GM23338 (cell line): Measurements from ENCODE around the gene NDRG2. TPM values are rescaled to one million over a fixed set of nuclear protein-coding genes. Genes with fewer than 3 reads are reported as not detected.

Experiments
- ATAC-seq: fragments of 200-7000 bp; cut with Tn5 transposase; 3 replicates; pipeline ENCODE4 v1.9.1; 2020
- DNase-seq: peaks from one replicate; pipeline ENCODE4 v3.0.0-alpha.2; 2015; ENCODE audit warnings: low spot score
- H2AFZ ChIP-seq: fragments of 200-600 bp; sonication (generic); 2 replicates; pipeline ENCODE4 v1.8.0; 2016; ENCODE audit warnings: antibody characterized with exemption, mild to moderate bottlenecking, moderate library complexity
- H3F3A ChIP-seq: fragments of 200-600 bp; sonication (generic); replicated peaks from 2 replicates; pipeline ENCODE4 v1.8.0; 2017; ENCODE audit warnings: antibody characterized with exemption, mixed run types, low read depth
- H3K27ac ChIP-seq: fragments of 200-600 bp; sonication (generic); 2 replicates; pipeline ENCODE4 v1.6.1; 2016; ENCODE audit warnings: low read depth
- H3K27me3 ChIP-seq: fragments of 200-600 bp; sonication (generic); 2 replicates; pipeline ENCODE4 v1.8.0; 2016; ENCODE audit warnings: mild to moderate bottlenecking, mixed run types, moderate library complexity; ENCODE audit not compliant: insufficient read depth
- H3K36me3 ChIP-seq: fragments of 200-600 bp; sonication (generic); 2 replicates; pipeline ENCODE4 v1.8.0; 2016; ENCODE audit warnings: mild to moderate bottlenecking; ENCODE audit not compliant: insufficient read depth
- H3K4me1 ChIP-seq: fragments of 200-600 bp; sonication (generic); 2 replicates; pipeline ENCODE4 v1.8.0; 2016; ENCODE audit warnings: mild to moderate bottlenecking, moderate library complexity; ENCODE audit not compliant: insufficient read depth
- H3K4me2 ChIP-seq: fragments of 200-600 bp; sonication (generic); 2 replicates; pipeline ENCODE4 v1.7.1; 2017; ENCODE audit warnings: mixed run types
- H3K4me3 ChIP-seq: fragments of 200-600 bp; sonication (generic); 2 replicates; pipeline ENCODE4 v1.6.1; 2016; ENCODE audit warnings: mixed run types
- H3K79me2 ChIP-seq: fragments of 200-600 bp; sonication (generic); replicated peaks from 2 replicates; pipeline ENCODE4 v1.8.0; 2017; ENCODE audit warnings: mild to moderate bottlenecking; ENCODE audit not compliant: insufficient read depth
- H3K9me2 ChIP-seq: fragments of 200-600 bp; sonication (generic); 2 replicates; pipeline ENCODE4 v1.8.0; 2017; ENCODE audit not compliant: insufficient read depth
- H4K20me1 ChIP-seq: fragments of 200-600 bp; sonication (generic); replicated peaks from 2 replicates; pipeline ENCODE4 v1.8.0; 2017; ENCODE audit warnings: mild to moderate bottlenecking; ENCODE audit not compliant: insufficient read depth
- H3K27ac Mint-ChIP-seq: 2 replicates; pipeline ENCODE4 v1.8.0; 2020; ENCODE audit warnings: inconsistent platforms, mild to moderate bottlenecking, moderate library complexity, mixed read lengths
- H3K27me3 Mint-ChIP-seq: 3 replicates; pipeline ENCODE4 v1.8.0; 2022; ENCODE audit warnings: low read depth, mild to moderate bottlenecking, moderate library complexity, mixed read lengths, inconsistent platforms; ENCODE audit not compliant: insufficient read depth, poor library complexity
- H3K36me3 Mint-ChIP-seq: 3 replicates; pipeline ENCODE4 v1.8.0; 2021; ENCODE audit warnings: low read depth, mild to moderate bottlenecking, inconsistent platforms, moderate library complexity, mixed read lengths
- H3K4me1 Mint-ChIP-seq: 3 replicates; pipeline ENCODE4 v1.8.0; 2020; ENCODE audit warnings: mild to moderate bottlenecking, inconsistent platforms, mixed read lengths
- H3K4me3 Mint-ChIP-seq: 3 replicates; pipeline ENCODE4 v1.8.0; 2021; ENCODE audit warnings: moderate library complexity, mild to moderate bottlenecking, inconsistent platforms, mixed read lengths
- H3K9me3 Mint-ChIP-seq: 3 replicates; pipeline ENCODE4 v1.8.0; 2020; ENCODE audit warnings: moderate library complexity, mild to moderate bottlenecking, inconsistent platforms, mixed read lengths
- CREB1 ChIP-seq: fragments of 250-450 bp; sonication (Bioruptor Pico); IDR thresholded peaks from 2 replicates; pipeline ENCODE4 v1.5.0; 2020; ENCODE audit warnings: low read depth, mild to moderate bottlenecking, moderate library complexity
- EZH2phosphoT487 ChIP-seq: fragments of 200-600 bp; sonication (generic); IDR thresholded peaks from one replicate; pipeline ENCODE4 v1.8.1; 2018; ENCODE audit warnings: antibody characterized with exemption; ENCODE audit not compliant: unreplicated experiment
- JUNB ChIP-seq: IDR thresholded peaks from one replicate; pipeline ENCODE4 v1.6.1; 2016; ENCODE audit warnings: antibody characterized with exemption; ENCODE audit not compliant: unreplicated experiment
- NANOG ChIP-seq: IDR thresholded peaks from 2 replicates; pipeline ENCODE4 v1.6.1; 2016; ENCODE audit warnings: antibody characterized with exemption, borderline replicate concordance
- POLR2AphosphoS5 ChIP-seq: IDR thresholded peaks from 2 replicates; pipeline ENCODE4 v1.6.1; 2016; ENCODE audit warnings: antibody characterized with exemption, low read depth
- STAT1 ChIP-seq: IDR thresholded peaks from one replicate; pipeline ENCODE4 v1.6.1; 2016; ENCODE audit warnings: antibody characterized with exemption; ENCODE audit not compliant: unreplicated experiment
- ZNF114 ChIP-seq: fragments of 250-450 bp; sonication (Bioruptor Pico); IDR thresholded peaks from 2 replicates; pipeline ENCODE4 v1.5.0; 2020; ENCODE audit warnings: mild to moderate bottlenecking, moderate library complexity
- polyA plus RNA-seq: library from polyadenylated mRNA; unstranded; fragments of >200 nt; fragmentation: Nextera tagmentation; extraction: Ambion mirVana; gene quantifications from 2 replicates; pipeline ENCODE4 v1.2.1, GENCODE V29; 2016
- total RNA-seq: library from RNA; depleted of rRNA; stranded (reverse); fragments of >200 nt; shearing (Covaris generic); gene quantifications from 2 replicates; pipeline ENCODE4 v1.2.3, GENCODE V29; 2014
- TF ChIP-seq, protein P1 (sequence below), 2 experiments: fragments of 200-600 bp in 1 of 2; sonication (generic) in 1 of 2; conservative IDR thresholded peaks; 2 replicates each; pipeline versions ENCODE4 v1.5.1 to v1.6.1; 2016 to 2017; ENCODE audit warnings: antibody characterized with exemption in 2 of 2, low read depth in 2 of 2, mild to moderate bottlenecking in 2 of 2, moderate library complexity in 1 of 2
- TF ChIP-seq, protein P2 (sequence below): IDR thresholded peaks from 2 replicates; pipeline ENCODE4 v1.6.1; 2016; ENCODE audit warnings: antibody characterized with exemption
- TF ChIP-seq, protein P3 (sequence below): IDR thresholded peaks from one replicate; pipeline ENCODE4 v1.6.1; 2018; ENCODE audit warnings: antibody characterized with exemption; ENCODE audit not compliant: unreplicated experiment

The NDRG2 gene
- total and polyA plus RNA-seq, 2 experiments from 2014 or later = 8.8 to 20.6 TPM

- Histone ChIP-seq H3K27me3 (no peaks in the 10 kb centered on the region), H3K79me2 (no peaks in the 10 kb centered on the region), H3K27ac (no peak within 1 kb of the TSS), H3K4me3 (no peak within 1 kb of the TSS), H4K20me1 (no peaks in the 10 kb centered on the region), H3K9me2 (no peaks in the 10 kb centered on the region), H2AFZ (no peak within 1 kb of the TSS), H3K4me2 (no peak within 1 kb of the TSS), H3K4me1 (peaks cover 6% of the 10 kb centered on the region; the same call in 1 of the 2 replicates), H3K36me3 (no peaks in the 10 kb centered on the region), H3F3A (no peaks in the 10 kb centered on the region)
- Mint-ChIP-seq H3K27me3 (peaks cover 7% of the 10 kb centered on the region), H3K9me3 (no peaks in the 10 kb centered on the region), H3K27ac (no peak within 1 kb of the TSS), H3K36me3 (no peaks in the 10 kb centered on the region), H3K4me3 (no peak within 1 kb of the TSS), H3K4me1 (peaks cover 12% of the 10 kb centered on the region; the same call in 2 of the 3 replicates)
- TF ChIP-seq NANOG = no peak
- no peak for TF ChIP-seq EZH2phosphoT487
- no peak for TF ChIP-seq POLR2AphosphoS5
- TF ChIP-seq, protein P1, sequence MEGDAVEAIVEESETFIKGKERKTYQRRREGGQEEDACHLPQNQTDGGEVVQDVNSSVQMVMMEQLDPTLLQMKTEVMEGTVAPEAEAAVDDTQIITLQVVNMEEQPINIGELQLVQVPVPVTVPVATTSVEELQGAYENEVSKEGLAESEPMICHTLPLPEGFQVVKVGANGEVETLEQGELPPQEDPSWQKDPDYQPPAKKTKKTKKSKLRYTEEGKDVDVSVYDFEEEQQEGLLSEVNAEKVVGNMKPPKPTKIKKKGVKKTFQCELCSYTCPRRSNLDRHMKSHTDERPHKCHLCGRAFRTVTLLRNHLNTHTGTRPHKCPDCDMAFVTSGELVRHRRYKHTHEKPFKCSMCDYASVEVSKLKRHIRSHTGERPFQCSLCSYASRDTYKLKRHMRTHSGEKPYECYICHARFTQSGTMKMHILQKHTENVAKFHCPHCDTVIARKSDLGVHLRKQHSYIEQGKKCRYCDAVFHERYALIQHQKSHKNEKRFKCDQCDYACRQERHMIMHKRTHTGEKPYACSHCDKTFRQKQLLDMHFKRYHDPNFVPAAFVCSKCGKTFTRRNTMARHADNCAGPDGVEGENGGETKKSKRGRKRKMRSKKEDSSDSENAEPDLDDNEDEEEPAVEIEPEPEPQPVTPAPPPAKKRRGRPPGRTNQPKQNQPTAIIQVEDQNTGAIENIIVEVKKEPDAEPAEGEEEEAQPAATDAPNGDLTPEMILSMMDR (conservative IDR thresholded peaks at IDR 0.05; ENCODE audit: low read depth in 2 of 2) = peak in 1 of 2 experiments; percentile 15; a peak in 1 of 4 replicates
- no peak for DNase-seq
- no peak for ATAC-seq
These were observed 33.2 kb upstream of the NDRG2 start, which contains the start of gene RNASE8 for GRCh38 chr14:21057803-21058675. TSS of gene RNASE8 (plus strand) at chr14:21057822. CDS start at chr14:21057893, 71 bp downstream.

DNA sequence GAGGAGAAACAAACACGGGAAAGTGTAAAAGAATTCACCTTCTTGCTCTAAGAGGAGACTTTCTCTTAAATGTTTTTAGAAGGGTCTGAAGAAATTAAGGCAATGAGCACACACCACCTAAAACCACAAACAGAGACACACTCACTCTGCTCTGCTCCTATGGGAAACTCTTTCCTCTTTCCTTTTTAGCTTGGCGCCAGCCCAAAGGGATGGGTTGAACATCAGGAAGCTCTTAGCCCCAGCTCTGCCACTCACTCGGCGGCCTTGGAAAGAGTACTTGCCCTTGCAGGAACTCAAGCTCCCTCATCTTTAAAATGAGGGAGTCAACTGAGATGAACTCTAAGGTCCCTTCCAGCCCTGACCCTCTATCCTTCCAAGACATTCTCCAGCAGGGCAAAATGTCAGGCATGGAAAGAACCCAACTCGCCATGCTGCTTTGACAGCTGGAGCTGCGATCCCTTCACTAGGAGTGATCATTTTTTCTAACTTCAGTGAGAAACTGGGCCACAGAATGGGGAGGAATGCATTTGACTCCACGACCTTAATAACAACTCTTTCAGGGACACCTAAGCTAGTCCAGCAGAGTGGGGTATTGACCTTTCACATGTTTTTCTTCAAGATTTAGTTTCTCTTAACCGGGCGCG is 31.8 kb upstream of the NDRG2 start:
- Mint-ChIP-seq H3K4me3 (no peak overlapping the region), H3K27ac (no peak overlapping the region), H3K9me3 (no peaks in the 10 kb centered on the region), H3K27me3 (peaks cover 5% of the 10 kb centered on the region), H3K4me1 (peaks cover 12% of the 10 kb centered on the region; the same call in 2 of the 3 replicates), H3K36me3 (no peaks in the 10 kb centered on the region)
- Histone ChIP-seq H3K79me2 (no peaks in the 10 kb centered on the region), H3K4me2 (no peak overlapping the region), H3K27me3 (no peaks in the 10 kb centered on the region), H3F3A (no peaks in the 10 kb centered on the region), H3K36me3 (no peaks in the 10 kb centered on the region), H3K4me1 (peaks cover 6% of the 10 kb centered on the region; the same call in 1 of the 2 replicates), H4K20me1 (no peaks in the 10 kb centered on the region), H2AFZ (no peak overlapping the region), H3K27ac (no peak overlapping the region), H3K4me3 (no peak overlapping the region), H3K9me2 (no peaks in the 10 kb centered on the region)
- ATAC-seq (no peak), DNase-seq (no peak)
- TF ChIP-seq CREB1 (CRISPR knock-in tag) (no peak), JUNB (no peak), POLR2AphosphoS5 (no peak), EZH2phosphoT487 (no peak), STAT1 (no peak), ZNF114 (CRISPR knock-in tag) (no peak)
- TF ChIP-seq, protein P2, sequence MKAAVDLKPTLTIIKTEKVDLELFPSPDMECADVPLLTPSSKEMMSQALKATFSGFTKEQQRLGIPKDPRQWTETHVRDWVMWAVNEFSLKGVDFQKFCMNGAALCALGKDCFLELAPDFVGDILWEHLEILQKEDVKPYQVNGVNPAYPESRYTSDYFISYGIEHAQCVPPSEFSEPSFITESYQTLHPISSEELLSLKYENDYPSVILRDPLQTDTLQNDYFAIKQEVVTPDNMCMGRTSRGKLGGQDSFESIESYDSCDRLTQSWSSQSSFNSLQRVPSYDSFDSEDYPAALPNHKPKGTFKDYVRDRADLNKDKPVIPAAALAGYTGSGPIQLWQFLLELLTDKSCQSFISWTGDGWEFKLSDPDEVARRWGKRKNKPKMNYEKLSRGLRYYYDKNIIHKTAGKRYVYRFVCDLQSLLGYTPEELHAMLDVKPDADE = no peak
- TF ChIP-seq, protein P1 (conservative IDR thresholded peaks at IDR 0.05; ENCODE audit: low read depth in 2 of 2) = no peak
- TF ChIP-seq, protein P3, sequence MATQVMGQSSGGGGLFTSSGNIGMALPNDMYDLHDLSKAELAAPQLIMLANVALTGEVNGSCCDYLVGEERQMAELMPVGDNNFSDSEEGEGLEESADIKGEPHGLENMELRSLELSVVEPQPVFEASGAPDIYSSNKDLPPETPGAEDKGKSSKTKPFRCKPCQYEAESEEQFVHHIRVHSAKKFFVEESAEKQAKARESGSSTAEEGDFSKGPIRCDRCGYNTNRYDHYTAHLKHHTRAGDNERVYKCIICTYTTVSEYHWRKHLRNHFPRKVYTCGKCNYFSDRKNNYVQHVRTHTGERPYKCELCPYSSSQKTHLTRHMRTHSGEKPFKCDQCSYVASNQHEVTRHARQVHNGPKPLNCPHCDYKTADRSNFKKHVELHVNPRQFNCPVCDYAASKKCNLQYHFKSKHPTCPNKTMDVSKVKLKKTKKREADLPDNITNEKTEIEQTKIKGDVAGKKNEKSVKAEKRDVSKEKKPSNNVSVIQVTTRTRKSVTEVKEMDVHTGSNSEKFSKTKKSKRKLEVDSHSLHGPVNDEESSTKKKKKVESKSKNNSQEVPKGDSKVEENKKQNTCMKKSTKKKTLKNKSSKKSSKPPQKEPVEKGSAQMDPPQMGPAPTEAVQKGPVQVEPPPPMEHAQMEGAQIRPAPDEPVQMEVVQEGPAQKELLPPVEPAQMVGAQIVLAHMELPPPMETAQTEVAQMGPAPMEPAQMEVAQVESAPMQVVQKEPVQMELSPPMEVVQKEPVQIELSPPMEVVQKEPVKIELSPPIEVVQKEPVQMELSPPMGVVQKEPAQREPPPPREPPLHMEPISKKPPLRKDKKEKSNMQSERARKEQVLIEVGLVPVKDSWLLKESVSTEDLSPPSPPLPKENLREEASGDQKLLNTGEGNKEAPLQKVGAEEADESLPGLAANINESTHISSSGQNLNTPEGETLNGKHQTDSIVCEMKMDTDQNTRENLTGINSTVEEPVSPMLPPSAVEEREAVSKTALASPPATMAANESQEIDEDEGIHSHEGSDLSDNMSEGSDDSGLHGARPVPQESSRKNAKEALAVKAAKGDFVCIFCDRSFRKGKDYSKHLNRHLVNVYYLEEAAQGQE = no peak
